Peyer's patch (tissue), 4 donors: ENCODE results near the gene L3MBTL4.
"Not testable (repeated sequence)": the region's sequence is repeated elsewhere in the genome, so short reads cannot be mapped to it uniquely, and the experiment has no call there.

ENCODE experiments used
- POLR2A ChIP-seq, 2 donors: fragments of 450-650 bp; IDR thresholded peaks; one replicate each; pipeline ENCODE4 v1.5.1; 2017; ENCODE audit warnings: antibody characterized with exemption in 2 of 2, mild to moderate bottlenecking in 2 of 2, moderate library complexity in 2 of 2
- TF ChIP-seq, protein P1 (sequence below), 6 experiments: fragments of 450-650 bp in 4 of 6; fragments of 200-600 bp in 2 of 6; sonication (generic) in 1 of 6; IDR thresholded peaks; one replicate each; pipeline ENCODE4 v1.5.1; 2017 to 2019; ENCODE audit warnings: antibody characterized with exemption in 6 of 6, mild to moderate bottlenecking in 3 of 6, moderate library complexity in 1 of 6

GRCh38 chr18:6135901-6136300 is 278.8 kb downstream of the L3MBTL4 start:
- TF ChIP-seq, protein P1, sequence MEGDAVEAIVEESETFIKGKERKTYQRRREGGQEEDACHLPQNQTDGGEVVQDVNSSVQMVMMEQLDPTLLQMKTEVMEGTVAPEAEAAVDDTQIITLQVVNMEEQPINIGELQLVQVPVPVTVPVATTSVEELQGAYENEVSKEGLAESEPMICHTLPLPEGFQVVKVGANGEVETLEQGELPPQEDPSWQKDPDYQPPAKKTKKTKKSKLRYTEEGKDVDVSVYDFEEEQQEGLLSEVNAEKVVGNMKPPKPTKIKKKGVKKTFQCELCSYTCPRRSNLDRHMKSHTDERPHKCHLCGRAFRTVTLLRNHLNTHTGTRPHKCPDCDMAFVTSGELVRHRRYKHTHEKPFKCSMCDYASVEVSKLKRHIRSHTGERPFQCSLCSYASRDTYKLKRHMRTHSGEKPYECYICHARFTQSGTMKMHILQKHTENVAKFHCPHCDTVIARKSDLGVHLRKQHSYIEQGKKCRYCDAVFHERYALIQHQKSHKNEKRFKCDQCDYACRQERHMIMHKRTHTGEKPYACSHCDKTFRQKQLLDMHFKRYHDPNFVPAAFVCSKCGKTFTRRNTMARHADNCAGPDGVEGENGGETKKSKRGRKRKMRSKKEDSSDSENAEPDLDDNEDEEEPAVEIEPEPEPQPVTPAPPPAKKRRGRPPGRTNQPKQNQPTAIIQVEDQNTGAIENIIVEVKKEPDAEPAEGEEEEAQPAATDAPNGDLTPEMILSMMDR (IDR thresholded peaks at IDR 0.05) = not testable (repeated sequence)
- not testable (repeated sequence) for TF ChIP-seq POLR2A (IDR thresholded peaks at IDR 0.05)
